A673 (cell line): ENCODE data around the gene ETNK2. TPM values are rescaled to one million over a fixed set of nuclear protein-coding genes. Genes with fewer than 3 reads are reported as not detected.

Source experiments
- BruUV-seq: library from RNA; stranded (reverse); fragments of 400-500 nt; replicated peaks from 2 replicates; lab custom pipeline; 2021; lab: Mats Ljungman, UMichigan
- CTCF ChIA-PET: fragments of 300-600 bp; sonication (Branson Sonifier 250); formaldehyde crosslinking; loops from one replicate; lab custom pipeline; 2022; ENCODE audit warnings: antibody characterized with exemption; lab: Charles Lee
- POLR2A ChIA-PET: fragments of 300-600 bp; sonication (Branson Sonifier 250); formaldehyde crosslinking; loops from one replicate; lab custom pipeline; 2022; ENCODE audit warnings: antibody characterized with exemption; ENCODE audit not compliant: low non-redundant PET; lab: Charles Lee
- DNase-seq: peaks from one replicate; pipeline ENCODE4 v3.0.0-alpha.2; 2015; ENCODE audit warnings: low spot score
- H3K27ac ChIP-seq: fragments of 200-600 bp; sonication (generic); 2 replicates; pipeline ENCODE4 v1.5.1; 2016; ENCODE audit warnings: mixed run types, low read depth, mild to moderate bottlenecking, mixed read lengths, antibody characterized with exemption, low read length; ENCODE audit not compliant: poor library complexity, severe bottlenecking
- H3K27me3 ChIP-seq: fragments of 200-600 bp; sonication (generic); replicated peaks from 2 replicates; pipeline ENCODE4 v1.6.1; 2017; ENCODE audit warnings: mixed run types, low read depth, mild to moderate bottlenecking, mixed read lengths, antibody characterized with exemption, low read length; ENCODE audit not compliant: insufficient read depth, poor library complexity
- H3K36me3 ChIP-seq: fragments of 200-600 bp; sonication (generic); 2 replicates; pipeline ENCODE4 v1.6.1; 2016; ENCODE audit warnings: mixed run types, mild to moderate bottlenecking, mixed read lengths, antibody characterized with exemption, low read length; ENCODE audit not compliant: insufficient read depth, poor library complexity, severe bottlenecking
- H3K4me1 ChIP-seq: fragments of 200-600 bp; sonication (generic); 2 replicates; pipeline ENCODE4 v1.6.1; 2017; ENCODE audit warnings: mixed run types, mild to moderate bottlenecking, mixed read lengths, antibody characterized with exemption, low read length; ENCODE audit not compliant: insufficient read depth, poor library complexity, severe bottlenecking
- H3K4me3 ChIP-seq: fragments of 200-600 bp; sonication (generic); 2 replicates; pipeline ENCODE4 v1.5.1; 2016; ENCODE audit warnings: low read depth, mixed run types, mild to moderate bottlenecking, mixed read lengths, low read length; ENCODE audit not compliant: poor library complexity, severe bottlenecking
- H3K9me3 ChIP-seq: fragments of 200-600 bp; sonication (generic); 2 replicates; pipeline ENCODE4 v1.6.1; 2016; ENCODE audit warnings: mixed run types, low read depth, mild to moderate bottlenecking, mixed read lengths, antibody characterized with exemption, low read length; ENCODE audit not compliant: poor library complexity, severe bottlenecking
- CTCF ChIP-seq: fragments of 300-800, 200-600 bp; sonication (generic); conservative IDR thresholded peaks from 2 replicates; pipeline ENCODE4 v1.5.1; 2017; ENCODE audit warnings: low read depth, mild to moderate bottlenecking, antibody characterized with exemption, low read length, moderate library complexity, mixed read lengths
- EZH2 ChIP-seq: fragments of 200-600 bp; sonication (generic); IDR thresholded peaks from 2 replicates; pipeline ENCODE4 v1.6.1; 2017; ENCODE audit warnings: borderline replicate concordance, low read depth, mild to moderate bottlenecking, mixed read lengths, antibody characterized with exemption, low read length; ENCODE audit not compliant: poor library complexity, severe bottlenecking
- intact Hi-C: fragments of 100-400 bp; cut with micrococcal nuclease; formaldehyde crosslinking; loops from one replicate; pipeline ENCODE4 v1.10.0; 2022; ENCODE audit not compliant: unreplicated experiment
- total RNA-seq: library from RNA; stranded (reverse); gene quantifications from 2 replicates; pipeline ENCODE4 v1.2.3, GENCODE V29; 2021

The ETNK2 gene
- total RNA-seq, 1 experiment from 2014 or later = 8.3 TPM

- no TSS peak for BruUV-seq
- H3K9me3 ChIP-seq = no peaks in the 10 kb centered on the region
- intact Hi-C loops = no loop called here
- no peak for TF ChIP-seq EZH2
- TF ChIP-seq CTCF = no peak
- no peaks in the 10 kb centered on the region for H3K4me1 ChIP-seq
- POLR2A ChIA-PET = no interaction called here
- CTCF ChIA-PET = no interaction called here
- no peaks in the 10 kb centered on the region for H3K36me3 ChIP-seq
- no peak overlapping the region for H3K27ac ChIP-seq
- H3K27me3 ChIP-seq = peaks cover 14% of the 10 kb centered on the region
- H3K4me3 ChIP-seq = no peak overlapping the region
- no peak for DNase-seq
These were observed 24.2 kb upstream of the ETNK2 start for GRCh38 chr1:204176049-204176448.

- no peak for DNase-seq
- TF ChIP-seq EZH2 = no peak
- no peak for TF ChIP-seq CTCF
- no peaks in the 10 kb centered on the region for H3K4me1 ChIP-seq
- ChIA-PET CTCF (no interaction called here), POLR2A (no interaction called here)
- H3K9me3 ChIP-seq = no peaks in the 10 kb centered on the region
- H3K36me3 ChIP-seq = no peaks in the 10 kb centered on the region
- H3K27ac ChIP-seq = no peak overlapping the region
- BruUV-seq = no TSS peak
- intact Hi-C loops = no loop called here
- H3K4me3 ChIP-seq = no peak overlapping the region
- peaks cover 14% of the 10 kb centered on the region for H3K27me3 ChIP-seq
These were observed 23.1 kb upstream of the ETNK2 start for GRCh38 chr1:204174958-204175357.

- BruUV-seq = no TSS peak
- CTCF ChIA-PET = interaction anchor here (0.6 to 1.0 kb wide), 2 partner anchors 10 to 301 kb away, joined by 3 read pairs; no protein-coding TSS in a partner anchor
- no peak overlapping the region for H3K4me3 ChIP-seq
- TF ChIP-seq EZH2 = no peak
- no peak for TF ChIP-seq CTCF
- H3K4me1 ChIP-seq = no peaks in the 10 kb centered on the region
- H3K27ac ChIP-seq = no peak overlapping the region
- H3K36me3 ChIP-seq = no peaks in the 10 kb centered on the region
- H3K9me3 ChIP-seq = peaks cover 13% of the 10 kb centered on the region
- DNase-seq = no peak
- POLR2A ChIA-PET = no interaction called here
- peaks cover 6% of the 10 kb centered on the region for H3K27me3 ChIP-seq
- intact Hi-C loops = no loop called here
These were observed 20.7 kb upstream of the ETNK2 start for GRCh38 chr1:204172404-204173029.
